KMS-11 (cell line): ENCODE measurements around the gene OR2G3.

Experiments
- H2AFZ ChIP-seq: fragments of 200-600 bp; sonication (generic); 2 replicates; pipeline ENCODE4 v1.6.1; 2016; ENCODE audit warnings: antibody characterized with exemption, mixed run types, low read depth
- H3K27ac ChIP-seq: fragments of 200-600 bp; sonication (generic); 2 replicates; pipeline ENCODE4 v1.6.1; 2016; ENCODE audit warnings: mild to moderate bottlenecking, mixed run types
- H3K27me3 ChIP-seq: fragments of 200-600 bp; sonication (generic); 2 replicates; pipeline ENCODE4 v1.6.1; 2017; ENCODE audit warnings: mild to moderate bottlenecking, low read depth, mixed run types, moderate library complexity; ENCODE audit not compliant: insufficient read depth
- H3K36me3 ChIP-seq: fragments of 200-600 bp; sonication (generic); 2 replicates; pipeline ENCODE4 v1.6.1; 2017; ENCODE audit warnings: mild to moderate bottlenecking, mixed run types; ENCODE audit not compliant: insufficient read depth
- H3K4me1 ChIP-seq: fragments of 200-600 bp; sonication (generic); 2 replicates; pipeline ENCODE4 v1.6.1; 2016; ENCODE audit warnings: mild to moderate bottlenecking, low read depth, mixed run types; ENCODE audit not compliant: poor library complexity, severe bottlenecking
- H3K4me2 ChIP-seq: fragments of 200-600 bp; sonication (generic); 2 replicates; pipeline ENCODE4 v1.7.0; 2016; ENCODE audit warnings: mild to moderate bottlenecking, mixed run types
- H3K4me3 ChIP-seq: fragments of 200-600 bp; sonication (generic); IDR thresholded peaks from 2 replicates; pipeline ENCODE4 v1.6.1; 2017; ENCODE audit warnings: low read depth, low read length, mixed read lengths; ENCODE audit not compliant: insufficient read depth
- H3K79me2 ChIP-seq: fragments of 200-600 bp; sonication (generic); 2 replicates; pipeline ENCODE4 v1.6.1; 2016; ENCODE audit warnings: low read depth, mixed run types; ENCODE audit not compliant: insufficient read depth
- H3K9ac ChIP-seq: fragments of 200-600 bp; sonication (generic); 2 replicates; pipeline ENCODE4 v1.6.1; 2016; ENCODE audit warnings: mild to moderate bottlenecking, mixed run types
- H4K20me1 ChIP-seq: fragments of 200-600 bp; sonication (generic); 2 replicates; pipeline ENCODE4 v1.6.1; 2016; ENCODE audit warnings: mild to moderate bottlenecking, mixed run types; ENCODE audit not compliant: insufficient read depth
- CTCF ChIP-seq: fragments of 200-600 bp; sonication (generic); conservative IDR thresholded peaks from 2 replicates; pipeline ENCODE4 v1.6.1; 2017; ENCODE audit warnings: low read depth, mild to moderate bottlenecking, antibody characterized with exemption, low read length, moderate library complexity, mixed read lengths

OR2G3 gene

GRCh38 chr1:247647864-247648263, 42.5 kb downstream of the OR2G3 start:
- Histone ChIP-seq H3K4me2 (no peak overlapping the region), H2AFZ (no peak overlapping the region), H3K27ac (no peak overlapping the region), H3K4me3 (no peak overlapping the region), H3K79me2 (no peaks in the 10 kb centered on the region), H3K36me3 (no peaks in the 10 kb centered on the region), H3K27me3 (no peaks in the 10 kb centered on the region), H4K20me1 (no peaks in the 10 kb centered on the region), H3K4me1 (no peaks in the 10 kb centered on the region), H3K9ac (no peak overlapping the region)
- TF ChIP-seq CTCF: no peak

DNA sequence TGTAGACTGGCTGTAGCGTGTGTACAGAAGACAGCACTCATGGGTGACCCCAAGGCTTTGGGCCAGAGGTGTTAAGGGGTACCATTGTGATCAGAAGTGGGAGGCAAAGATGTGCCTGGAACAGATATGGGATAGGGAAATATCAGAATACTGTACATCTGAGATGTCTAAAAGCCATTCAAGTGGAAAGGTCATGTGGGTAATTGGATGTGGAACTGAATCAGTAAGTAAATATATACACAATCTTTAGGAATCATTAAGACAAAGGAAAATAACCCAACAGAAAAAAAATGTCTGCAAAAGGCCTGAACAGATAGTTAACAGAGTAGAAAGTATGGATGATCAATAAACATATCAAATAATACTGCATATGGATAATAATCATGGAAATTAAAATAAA, 47.7 kb downstream of the OR2G3 start:
- no peaks in the 10 kb centered on the region for H3K27me3 ChIP-seq
- H3K79me2 ChIP-seq: no peaks in the 10 kb centered on the region
- H3K4me2 ChIP-seq: no peak overlapping the region
- H3K4me3 ChIP-seq: no peak overlapping the region
- no peak overlapping the region for H3K27ac ChIP-seq
- no peak overlapping the region for H2AFZ ChIP-seq
- no peaks in the 10 kb centered on the region for H4K20me1 ChIP-seq
- no peak overlapping the region for H3K9ac ChIP-seq
- H3K4me1 ChIP-seq: no peaks in the 10 kb centered on the region
- H3K36me3 ChIP-seq: no peaks in the 10 kb centered on the region
- TF ChIP-seq CTCF: no peak
